Gastrocnemius medialis (tissue), 4 donors: ENCODE data around the gene SPRY4. TPM values are rescaled to one million over a fixed set of nuclear protein-coding genes. Genes with fewer than 3 reads are reported as not detected.
A peak's percentile ranks its signal among the peaks of the same experiment; 100 is the strongest.

Experiments used
- ATAC-seq, 2 donors: fragments of 150-250 bp; one replicate each; pipeline ENCODE4 v1.9.1; 2016
- DNase-seq, 2 donors: peaks; one replicate each; pipeline ENCODE4 v3.0.0-alpha.2; 2019
- H3K27ac ChIP-seq, 4 donors: fragments of 200-600 bp; sonication (generic); 1 replicate in 1 of 4; 2 replicates in 3 of 4; pipeline ENCODE4 v1.5.1; 2016 to 2018; ENCODE audit warnings: mild to moderate bottlenecking in 2 of 4, moderate library complexity in 1 of 4
- H3K27me3 ChIP-seq, 3 donors: fragments of 200-600 bp; sonication (generic) in 2 of 3; 1 replicate in 1 of 3; 2 replicates in 2 of 3; pipeline versions ENCODE4 v1.5.1 to v1.6.0; 2016 to 2019; ENCODE audit warnings: mild to moderate bottlenecking in 1 of 3, moderate library complexity in 1 of 3
- H3K36me3 ChIP-seq, 2 donors: fragments of 200-600 bp; sonication (generic) in 1 of 2; one replicate each; pipeline ENCODE4 v1.5.1; 2017 to 2018
- H3K4me1 ChIP-seq, 2 donors: fragments of 200-600 bp; sonication (generic) in 1 of 2; one replicate each; pipeline ENCODE4 v1.5.1; 2016 to 2017; ENCODE audit warnings: mild to moderate bottlenecking in 2 of 2
- H3K4me3 ChIP-seq, 4 donors: fragments of 200-600 bp; sonication (generic) in 3 of 4; 1 replicate in 1 of 4; 2 replicates in 3 of 4; pipeline ENCODE4 v1.5.1; 2016 to 2019; ENCODE audit warnings: mild to moderate bottlenecking in 2 of 4
- H3K9me3 ChIP-seq, 3 donors: fragments of 200-600 bp; sonication (generic) in 2 of 3; 1 replicate in 1 of 3; 2 replicates in 2 of 3; pipeline ENCODE4 v1.5.1; 2016 to 2019
- CTCF ChIP-seq, 5 experiments: fragments of 450-650 bp in 3 of 5; fragments of 200-600 bp in 2 of 5; sonication (generic) in 2 of 5; IDR thresholded peaks in 4 of 5; conservative IDR thresholded peaks in 1 of 5; 1 replicate in 4 of 5; 2 replicates in 1 of 5; pipeline ENCODE4 v1.5.1; 2016 to 2019; ENCODE audit warnings: antibody characterized with exemption in 5 of 5, mild to moderate bottlenecking in 3 of 5, moderate library complexity in 3 of 5
- POLR2A ChIP-seq, 2 donors: fragments of 450-650 bp; IDR thresholded peaks; one replicate each; pipeline ENCODE4 v1.6.1; 2017; ENCODE audit warnings: antibody characterized with exemption in 2 of 2, mild to moderate bottlenecking in 2 of 2, moderate library complexity in 2 of 2
- in situ Hi-C, 4 donors: fragments of 200-750 bp; cut with MboI; loops; one replicate each; pipeline versions ENCODE4 v1.15.0 to v1.8.0; 2017; ENCODE audit warnings: low sequenced_read_pairs in 4 of 4
- intact Hi-C: fragments of 100-400 bp; cut with DNase I; formaldehyde crosslinking; loops from one replicate; pipeline ENCODE4 v1.15.1; 2023; ENCODE audit warnings: low total_unique reads
- total RNA-seq, 4 donors: library from RNA; depleted of rRNA; stranded (reverse); fragments of >200 nt; gene quantifications; one replicate each; pipeline versions ENCODE4 v1.1.0 to v1.2.3, GENCODE V29; 2016

Gene SPRY4
- total RNA-seq, 4 donors from 2014 or later: 4.3 to 6.9 (median 5.9) TPM

- Histone ChIP-seq H3K4me1 (peaks cover 32 to 46% of the 10 kb centered on the region in 2 donors), H3K27me3 (peaks cover 0 to 8% (median 2%) of the 10 kb centered on the region in 3 donors), H3K27ac (no peak overlapping the region), H3K36me3 (no peaks in the 10 kb centered on the region), H3K4me3 (no peak overlapping the region), H3K9me3 (no peaks in the 10 kb centered on the region)
- no peak for TF ChIP-seq CTCF (IDR thresholded peaks at IDR 0.05 in 4 of 5, conservative IDR thresholded peaks at IDR 0.05 in 1 of 5)
- TF ChIP-seq POLR2A (IDR thresholded peaks at IDR 0.05): no peak
- intact Hi-C loops: no loop called here
- DNase-seq: no peak
- no peak for ATAC-seq
- in situ Hi-C loops: no loop called here
These were observed 10.2 kb downstream of the SPRY4 start for GRCh38 chr5:142314606-142315005.

- in situ Hi-C loops: no loop called here
- DNase-seq: no peak
- no peaks in the 10 kb centered on the region for H3K36me3 ChIP-seq
- no peaks in the 10 kb centered on the region for H3K9me3 ChIP-seq
- intact Hi-C loops: no loop called here
- TF ChIP-seq POLR2A (IDR thresholded peaks at IDR 0.05) (no peak), CTCF (IDR thresholded peaks at IDR 0.05 in 4 of 5, conservative IDR thresholded peaks at IDR 0.05 in 1 of 5) (no peak)
- H3K4me3 ChIP-seq: no peak overlapping the region
- H3K4me1 ChIP-seq: peaks cover 28 to 45% of the 10 kb centered on the region in 2 donors
- no peak for ATAC-seq
- peaks cover 0 to 3% (median 0%) of the 10 kb centered on the region in 3 donors for H3K27me3 ChIP-seq
- H3K27ac ChIP-seq: no peak overlapping the region
These were observed 10.7 kb downstream of the SPRY4 start for GRCh38 chr5:142314109-142314508.

GRCh38 chr5:142313682-142314081, 11.1 kb downstream of the SPRY4 start:
- no peaks in the 10 kb centered on the region for H3K36me3 ChIP-seq
- TF ChIP-seq CTCF (IDR thresholded peaks at IDR 0.05 in 4 of 5, conservative IDR thresholded peaks at IDR 0.05 in 1 of 5): no peak
- no peak for TF ChIP-seq POLR2A (IDR thresholded peaks at IDR 0.05)
- intact Hi-C loops: no loop called here
- H3K4me3 ChIP-seq: no peak overlapping the region
- no peaks in the 10 kb centered on the region for H3K9me3 ChIP-seq
- ATAC-seq (no peak), DNase-seq (no peak)
- no peaks in the 10 kb centered on the region for H3K27me3 ChIP-seq
- peaks cover 24 to 40% of the 10 kb centered on the region in 2 donors for H3K4me1 ChIP-seq
- H3K27ac ChIP-seq: peak overlapping the region in 2 of 4 donors; percentile 28 to 40
- in situ Hi-C loops: no loop called here

- DNase-seq: no peak
- Histone ChIP-seq H3K4me3 (no peak overlapping the region), H3K4me1 (peaks cover 20 to 36% of the 10 kb centered on the region in 2 donors), H3K9me3 (no peaks in the 10 kb centered on the region), H3K36me3 (no peaks in the 10 kb centered on the region), H3K27ac (peak overlapping the region in 2 of 4 donors; percentile 28 to 40), H3K27me3 (no peaks in the 10 kb centered on the region)
- no peak for ATAC-seq
- intact Hi-C loops (no loop called here), in situ Hi-C loops (no loop called here)
- TF ChIP-seq CTCF (IDR thresholded peaks at IDR 0.05 in 4 of 5, conservative IDR thresholded peaks at IDR 0.05 in 1 of 5) (no peak), POLR2A (IDR thresholded peaks at IDR 0.05) (no peak)
These were observed 11.5 kb downstream of the SPRY4 start for GRCh38 chr5:142313275-142313674.

GRCh38 chr5:142312399-142312798, 12.4 kb downstream of the SPRY4 start:
- Histone ChIP-seq H3K27ac (no peak overlapping the region), H3K27me3 (no peaks in the 10 kb centered on the region), H3K9me3 (no peaks in the 10 kb centered on the region), H3K4me3 (no peak overlapping the region), H3K36me3 (no peaks in the 10 kb centered on the region), H3K4me1 (peaks cover 12 to 31% of the 10 kb centered on the region in 2 donors)
- DNase-seq: no peak
- intact Hi-C loops (no loop called here), in situ Hi-C loops (no loop called here)
- TF ChIP-seq CTCF (IDR thresholded peaks at IDR 0.05 in 4 of 5, conservative IDR thresholded peaks at IDR 0.05 in 1 of 5): no peak
- TF ChIP-seq POLR2A (IDR thresholded peaks at IDR 0.05): no peak
- ATAC-seq: no peak
